Measurements from ENCODE around the gene ZMYND8.

- no peak for TF ChIP-seq ZNF596 (tag by site-specific recombination; IDR thresholded peaks at IDR 0.05)
- TF ChIP-seq RBAK (tag by site-specific recombination; IDR thresholded peaks at IDR 0.05): no peak
- no peak for TF ChIP-seq ZNF670 (tag by site-specific recombination; IDR thresholded peaks at IDR 0.05; ENCODE audit: low read depth)
- TF ChIP-seq ZBTB1 (tag by site-specific recombination; IDR thresholded peaks at IDR 0.05): no peak
- TF ChIP-seq KLF8 (tag by site-specific recombination; IDR thresholded peaks at IDR 0.05): no peak
These were observed 92.9 kb downstream of the ZMYND8 start for GRCh38 chr20:47263465-47264084.

All from HEK293 (cell line).